ENCODE data around the gene VWA5B1.

DNA sequence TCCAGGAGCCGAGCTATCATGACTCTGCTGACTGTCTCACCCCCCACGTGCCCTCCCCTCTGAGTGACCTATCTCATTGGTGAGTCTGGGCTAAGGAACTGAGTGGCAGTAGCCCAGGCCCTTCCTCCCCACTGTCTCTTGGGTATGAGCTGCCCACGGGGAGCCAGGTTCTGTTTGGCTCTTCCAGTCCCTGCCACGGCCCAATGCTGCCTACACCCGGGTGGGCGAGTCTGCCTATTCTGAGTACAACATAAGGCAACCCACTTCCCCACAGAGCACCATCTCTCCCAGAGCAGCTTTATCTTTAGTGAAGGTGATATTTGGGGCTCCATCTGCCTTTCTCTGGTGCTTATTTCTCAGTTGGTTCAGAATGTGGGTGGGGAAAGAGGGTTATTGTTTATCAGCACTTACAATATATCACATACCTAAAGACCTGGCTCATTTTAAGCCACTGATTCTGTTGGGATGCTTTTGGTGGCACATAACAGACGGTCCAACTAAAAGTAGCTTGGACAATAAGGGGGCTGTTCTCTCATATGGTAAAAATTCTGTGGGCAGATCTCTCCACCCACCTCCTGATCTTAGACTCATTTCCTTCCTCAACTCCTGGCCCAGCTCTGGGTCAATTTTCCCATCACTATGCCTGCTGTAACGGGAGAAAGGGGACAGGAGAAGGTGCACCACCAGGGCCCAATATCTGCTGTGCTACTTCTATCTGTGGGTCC, 27.7 kb upstream of the VWA5B1 start:
- TF ChIP-seq CTCF (IDR thresholded peaks at IDR 0.05) (no peak), POLR2AphosphoS5 (IDR thresholded peaks at IDR 0.05) (no peak), POLR2A (IDR thresholded peaks at IDR 0.05) (no peak)

Data from breast epithelium (tissue), 3 donors.